ENCODE results near the gene PDLIM5. TPM values are rescaled to one million over a fixed set of nuclear protein-coding genes. Genes with fewer than 3 reads are reported as not detected.
"Not testable (repeated sequence)": the region's sequence is repeated elsewhere in the genome, so short reads cannot be mapped to it uniquely, and the experiment has no call there.

PDLIM5 gene
- total RNA-seq, 1 experiment from 2014 or later = 158 TPM

GRCh38 chr4:94653095-94653649, 201.4 kb downstream of the PDLIM5 start:
- Mint-ChIP-seq H3K27me3 (ENCODE audit: insufficient read depth, unreplicated experiment) (no peaks in the 10 kb centered on the region), H3K4me3 (ENCODE audit: unreplicated experiment) (no peak overlapping the region), H3K4me1 (ENCODE audit: insufficient read depth, unreplicated experiment) (peaks cover 29% of the 10 kb centered on the region), H3K9me3 (ENCODE audit: unreplicated experiment) (no peaks in the 10 kb centered on the region), H3K27ac (ENCODE audit: low read depth, unreplicated experiment) (no peak overlapping the region), H3K36me3 (ENCODE audit: insufficient read depth, unreplicated experiment) (peaks cover 43% of the 10 kb centered on the region)
- no peak for TF ChIP-seq CTCF (IDR thresholded peaks at IDR 0.05; ENCODE audit: unreplicated experiment)
- POLR2A ChIA-PET = no interaction called here
- intact Hi-C loops (cut with micrococcal nuclease) = no loop called here
- BruUV-seq (replicated peaks) = no TSS peak
- no peak for DNase-seq (ENCODE audit: unreplicated experiment)
- CTCF ChIA-PET = no interaction called here

- Mint-ChIP-seq H3K4me3 (ENCODE audit: unreplicated experiment) (no peak overlapping the region), H3K36me3 (ENCODE audit: insufficient read depth, unreplicated experiment) (peaks cover 45% of the 10 kb centered on the region), H3K27ac (ENCODE audit: low read depth, unreplicated experiment) (no peak overlapping the region), H3K9me3 (ENCODE audit: unreplicated experiment) (no peaks in the 10 kb centered on the region), H3K4me1 (ENCODE audit: insufficient read depth, unreplicated experiment) (peaks cover 29% of the 10 kb centered on the region), H3K27me3 (ENCODE audit: insufficient read depth, unreplicated experiment) (no peaks in the 10 kb centered on the region)
- BruUV-seq (replicated peaks) = no TSS peak
- peak; percentile 42 for DNase-seq (ENCODE audit: unreplicated experiment)
- intact Hi-C loops (cut with micrococcal nuclease) = no loop called here
- POLR2A ChIA-PET = interaction anchor here (1.7 kb wide), 1 partner anchor 476 kb away, joined by 3 read pairs; no protein-coding TSS in a partner anchor
- CTCF ChIA-PET = no interaction called here
- TF ChIP-seq CTCF (IDR thresholded peaks at IDR 0.05; ENCODE audit: unreplicated experiment) = no peak
Measured at GRCh38 chr4:94653984-94654609, 202.4 kb downstream of the PDLIM5 start.

GRCh38 chr4:94654714-94655113, 203.0 kb downstream of the PDLIM5 start:
- no peak for DNase-seq (ENCODE audit: unreplicated experiment)
- no peak for TF ChIP-seq CTCF (IDR thresholded peaks at IDR 0.05; ENCODE audit: unreplicated experiment)
- intact Hi-C loops (cut with micrococcal nuclease) = no loop called here
- no peak overlapping the region for H3K4me3 Mint-ChIP-seq (ENCODE audit: unreplicated experiment)
- no peaks in the 10 kb centered on the region for H3K27me3 Mint-ChIP-seq (ENCODE audit: insufficient read depth, unreplicated experiment)
- ChIA-PET CTCF (no interaction called here), POLR2A (interaction anchor here (1.3 to 1.7 kb wide), 2 partner anchors 76 to 475 kb away, joined by 3 read pairs; no protein-coding TSS in a partner anchor)
- H3K27ac Mint-ChIP-seq (ENCODE audit: low read depth, unreplicated experiment) = no peak overlapping the region
- H3K36me3 Mint-ChIP-seq (ENCODE audit: insufficient read depth, unreplicated experiment) = peaks cover 43% of the 10 kb centered on the region
- H3K4me1 Mint-ChIP-seq (ENCODE audit: insufficient read depth, unreplicated experiment) = peaks cover 22% of the 10 kb centered on the region
- no peaks in the 10 kb centered on the region for H3K9me3 Mint-ChIP-seq (ENCODE audit: unreplicated experiment)
- BruUV-seq (replicated peaks) = no TSS peak

- ChIA-PET CTCF (interaction anchor here (0.7 to 0.9 kb wide), 2 partner anchors 40 to 471 kb away, joined by 3 to 4 read pairs; no protein-coding TSS in a partner anchor), POLR2A (no interaction called here)
- no peak for TF ChIP-seq CTCF (IDR thresholded peaks at IDR 0.05; ENCODE audit: unreplicated experiment)
- no peaks in the 10 kb centered on the region for H3K27me3 Mint-ChIP-seq (ENCODE audit: insufficient read depth, unreplicated experiment)
- no TSS peak for BruUV-seq (replicated peaks)
- H3K36me3 Mint-ChIP-seq (ENCODE audit: insufficient read depth, unreplicated experiment) = peaks cover 47% of the 10 kb centered on the region
- intact Hi-C loops (cut with micrococcal nuclease) = no loop called here
- H3K4me3 Mint-ChIP-seq (ENCODE audit: unreplicated experiment) = no peak overlapping the region
- no peaks in the 10 kb centered on the region for H3K9me3 Mint-ChIP-seq (ENCODE audit: unreplicated experiment)
- no peak overlapping the region for H3K27ac Mint-ChIP-seq (ENCODE audit: low read depth, unreplicated experiment)
- H3K4me1 Mint-ChIP-seq (ENCODE audit: insufficient read depth, unreplicated experiment) = no peaks in the 10 kb centered on the region
- no peak for DNase-seq (ENCODE audit: unreplicated experiment)
Measured at GRCh38 chr4:94660614-94661013, 208.9 kb downstream of the PDLIM5 start.

- H3K4me3 Mint-ChIP-seq (ENCODE audit: unreplicated experiment); H3K9me3 Mint-ChIP-seq (ENCODE audit: unreplicated experiment); H3K27ac Mint-ChIP-seq (ENCODE audit: low read depth, unreplicated experiment); intact Hi-C loops (cut with micrococcal nuclease); H3K27me3 Mint-ChIP-seq (ENCODE audit: insufficient read depth, unreplicated experiment); BruUV-seq (replicated peaks); CTCF ChIA-PET; H3K4me1 Mint-ChIP-seq (ENCODE audit: insufficient read depth, unreplicated experiment); DNase-seq (ENCODE audit: unreplicated experiment): not testable (repeated sequence)
- peaks cover 23% of the 10 kb centered on the region for H3K36me3 Mint-ChIP-seq (ENCODE audit: insufficient read depth, unreplicated experiment)
- POLR2A ChIA-PET = interaction anchor here (1.3 kb wide), 1 partner anchor 165 kb away, joined by 3 read pairs; no protein-coding TSS in a partner anchor
Measured at GRCh38 chr4:94665021-94665420, 213.3 kb downstream of the PDLIM5 start.

All from MCF 10A (cell line).